HG03066 (cell line): ENCODE measurements around the gene LASP1NB.
"Not testable (repeated sequence)": the region's sequence is repeated elsewhere in the genome, so short reads cannot be mapped to it uniquely, and the experiment has no call there.

Experiments
- ATAC-seq: cut with Tn5 transposase; IDR thresholded peaks from one replicate; pipeline ENCODE4 v1.9.1; 2021; ENCODE audit warnings: low read depth; ENCODE audit not compliant: unreplicated experiment

The LASP1NB gene

GRCh38 chr17:38896346-38896954, 29.0 kb upstream of the LASP1NB start:
- no peak for ATAC-seq

GRCh38 chr17:38897176-38897575, 28.2 kb upstream of the LASP1NB start:
- ATAC-seq = no peak

GRCh38 chr17:38897671-38898290, 27.6 kb upstream of the LASP1NB start:
- no peak for ATAC-seq

DNA sequence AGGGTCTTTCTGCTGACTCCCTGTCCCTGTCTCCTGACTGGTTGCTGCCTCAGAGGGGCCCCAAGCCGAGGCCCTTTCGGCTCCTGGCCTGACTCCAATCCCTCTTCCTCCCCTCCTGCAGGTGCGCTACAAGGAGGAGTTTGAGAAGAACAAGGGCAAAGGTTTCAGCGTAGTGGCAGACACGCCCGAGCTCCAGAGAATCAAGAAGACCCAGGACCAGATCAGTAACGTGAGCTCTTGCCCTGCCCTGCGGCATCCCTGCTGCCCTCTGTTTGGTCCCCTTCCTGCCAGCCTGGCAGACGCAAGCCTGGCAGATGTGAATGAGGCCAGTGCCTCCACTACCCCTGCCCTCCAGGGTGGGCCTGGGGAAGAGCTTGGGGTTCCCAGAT, 27.1 kb upstream of the LASP1NB start:
- ATAC-seq = no peak

GRCh38 chr17:38898812-38899348, 26.5 kb upstream of the LASP1NB start:
- peak; percentile 70 for ATAC-seq

DNA sequence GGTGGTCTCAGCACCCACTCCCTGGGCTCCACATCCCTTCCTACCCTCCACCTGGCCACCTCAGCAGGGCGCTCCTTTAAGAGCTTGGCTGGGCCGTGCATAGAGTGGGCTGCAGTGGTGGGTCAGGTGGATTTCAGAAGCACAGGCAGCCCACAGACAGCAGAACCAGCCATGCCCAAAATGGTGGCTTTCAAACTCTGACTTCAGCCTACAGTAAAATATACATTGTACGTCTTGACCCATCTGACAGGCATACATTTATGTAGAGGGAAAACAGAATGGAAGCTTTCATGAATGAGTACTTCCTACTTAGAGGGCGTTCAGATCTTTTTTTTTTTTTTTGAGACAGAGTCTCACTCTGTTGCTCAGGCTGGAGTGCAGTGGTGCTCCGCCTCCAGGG, 26.0 kb upstream of the LASP1NB start:
- ATAC-seq = no peak

GRCh38 chr17:38900978-38901656, 24.3 kb upstream of the LASP1NB start:
- no peak for ATAC-seq

GRCh38 chr17:38903404-38903803, 22.0 kb upstream of the LASP1NB start:
- ATAC-seq = no peak

DNA sequence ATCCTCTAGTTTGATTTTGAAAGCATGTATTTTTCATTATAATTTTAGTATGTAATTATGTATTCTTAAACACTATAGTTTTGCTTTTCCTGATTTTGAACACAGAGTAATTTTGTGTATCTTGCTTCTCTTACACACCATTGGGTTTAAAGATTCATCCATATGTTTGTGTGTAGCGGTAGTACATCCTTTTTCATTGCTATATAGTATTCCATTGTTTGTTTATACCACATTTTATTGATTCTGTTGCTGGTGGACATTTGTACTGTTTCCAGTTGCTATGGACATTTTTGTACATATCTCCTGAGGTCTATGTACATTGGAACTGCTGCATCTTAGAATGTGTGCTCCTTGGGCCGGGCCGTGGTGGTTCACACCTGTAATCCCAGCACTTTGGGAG, 20.5 kb upstream of the LASP1NB start:
- no peak for ATAC-seq

GRCh38 chr17:38905375-38905774, 20.0 kb upstream of the LASP1NB start:
- no peak for ATAC-seq

- ATAC-seq = no peak
Observed at GRCh38 chr17:38906460-38907228, 18.8 kb upstream of the LASP1NB start.

DNA sequence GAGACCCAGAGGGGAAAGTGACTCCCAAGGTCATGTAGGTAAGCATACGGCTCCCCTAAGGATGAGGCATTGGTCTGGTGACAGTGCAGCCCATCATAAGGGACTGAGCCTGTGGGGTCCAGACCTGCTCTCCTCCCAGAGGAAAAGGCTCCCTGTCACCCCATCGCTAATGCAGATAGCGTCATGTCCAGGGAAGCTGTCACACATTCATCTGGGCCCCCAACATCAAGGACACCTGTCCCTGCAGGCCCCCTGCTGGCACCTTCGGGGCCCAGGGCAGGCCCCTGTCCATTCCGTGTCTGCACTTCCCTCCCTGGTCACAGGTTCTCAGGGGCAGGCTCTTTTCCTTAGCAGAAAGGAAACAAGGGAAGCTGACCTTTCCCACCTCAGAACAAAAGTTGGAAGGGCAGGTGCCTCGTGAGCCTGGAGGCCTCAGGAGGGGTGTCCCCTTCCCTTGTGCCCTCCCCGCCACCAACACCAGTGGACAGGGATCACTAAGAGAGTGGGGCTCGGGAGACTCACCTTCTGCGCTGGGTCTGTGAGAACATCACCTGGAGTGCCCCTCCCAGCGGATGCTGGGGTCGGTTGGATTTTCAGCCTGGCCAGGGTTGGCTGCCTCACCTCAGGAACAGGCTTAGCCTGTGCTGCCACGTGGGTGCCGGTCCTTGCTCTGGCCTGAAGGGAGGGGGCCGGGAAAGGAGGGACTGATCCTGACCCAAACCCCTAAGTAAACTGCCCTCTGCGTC, 17.3 kb upstream of the LASP1NB start:
- no peak for ATAC-seq

DNA sequence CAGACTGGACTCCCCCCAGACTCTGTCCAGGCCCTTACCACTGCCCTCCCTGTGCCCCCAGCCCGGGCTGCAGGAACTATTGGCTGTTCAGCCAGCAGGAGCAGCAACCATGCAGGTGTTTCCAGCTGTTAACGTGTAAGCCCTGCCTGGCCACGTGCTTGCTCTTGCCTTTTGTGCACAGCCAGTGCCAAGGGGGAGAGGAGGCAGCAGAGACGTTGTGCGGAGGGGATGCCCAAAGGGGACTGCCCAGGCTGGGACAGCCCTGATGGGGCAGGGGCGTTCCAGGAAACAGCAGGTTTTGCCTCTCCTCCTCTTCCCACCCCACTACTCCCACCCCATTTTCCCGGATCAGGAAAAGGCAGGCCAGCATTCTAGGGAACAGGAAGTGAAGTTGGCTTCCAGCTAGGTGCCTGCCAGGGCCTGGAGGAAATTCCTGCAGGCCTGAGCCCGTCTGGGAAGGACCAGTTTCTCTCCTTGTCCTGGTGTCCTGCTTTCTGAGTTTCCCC, 16.7 kb upstream of the LASP1NB start:
- no peak for ATAC-seq

DNA sequence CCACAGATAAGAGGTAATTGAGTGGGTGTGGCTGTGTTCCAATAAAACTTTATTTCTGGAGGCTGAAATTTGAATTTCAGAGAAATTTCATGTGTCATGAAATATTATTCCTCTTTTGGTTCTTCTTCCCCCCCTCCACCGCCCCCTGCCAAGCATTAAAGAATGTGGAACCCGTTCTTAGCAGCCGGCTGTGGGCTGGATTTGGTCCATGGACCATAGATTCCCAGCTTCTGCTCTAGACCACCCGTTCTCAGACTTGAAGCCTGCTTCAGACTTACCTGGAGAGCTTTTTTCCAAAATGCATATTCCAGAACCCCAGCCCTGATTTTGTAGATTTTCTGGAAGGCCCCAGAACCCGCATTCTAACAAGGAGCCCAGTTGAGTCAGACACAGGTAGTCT, 15.1 kb upstream of the LASP1NB start:
- no peak for ATAC-seq

GRCh38 chr17:38911081-38911730, 14.2 kb upstream of the LASP1NB start:
- no peak for ATAC-seq

GRCh38 chr17:38911731-38912081, 13.7 kb upstream of the LASP1NB start:
- ATAC-seq = not testable (repeated sequence)

DNA sequence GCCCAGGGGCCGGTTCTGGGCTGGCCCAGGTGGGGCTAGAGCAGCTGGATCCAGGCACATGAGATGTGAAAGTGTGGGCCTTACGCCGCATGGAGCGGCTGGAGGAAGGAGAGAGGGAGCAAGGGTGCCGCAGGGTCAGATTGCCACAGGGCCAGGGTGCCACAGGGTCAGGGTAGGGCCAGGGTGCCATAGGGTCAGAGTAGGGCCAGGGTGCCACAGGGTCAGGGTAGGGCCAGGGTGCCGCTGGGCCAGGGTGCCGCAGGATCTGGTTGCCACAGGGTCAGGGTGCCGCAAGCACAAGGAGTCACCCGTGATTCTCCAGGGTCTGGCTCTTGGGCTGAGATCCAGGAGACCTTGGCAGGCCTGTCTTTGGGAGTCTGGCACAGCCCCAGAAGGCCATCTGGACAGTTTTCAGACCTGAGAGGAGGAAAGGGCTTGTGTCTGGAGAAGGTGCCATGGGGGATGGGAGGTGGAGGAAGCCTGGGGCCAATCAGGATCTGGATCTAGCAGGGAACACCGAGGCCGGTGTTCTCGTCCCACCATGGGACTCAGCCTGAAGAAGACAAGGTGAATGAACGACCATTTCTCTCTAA, 13.1 kb upstream of the LASP1NB start:
- ATAC-seq = no peak

GRCh38 chr17:38914741-38915638, 10.4 kb upstream of the LASP1NB start:
- ATAC-seq = no peak
